ENCODE measurements around the gene BMPR1B. TPM values are rescaled to one million over a fixed set of nuclear protein-coding genes. Genes with fewer than 3 reads are reported as not detected.

BMPR1B gene
- polyA plus RNA-seq, 6 donors from 2014 or later: not detected

GRCh38 chr4:94741304-94741703, 16.5 kb upstream of the BMPR1B start:
- Mint-ChIP-seq H3K9me3 (peaks cover 0 to 4% (median 0%) of the 10 kb centered on the region in 7 donors), H3K27me3 (peaks cover 11 to 34% (median 12%) of the 10 kb centered on the region in 3 donors), H3K27ac (no peak overlapping the region), H3K36me3 (no peaks in the 10 kb centered on the region), H3K4me1 (no peaks in the 10 kb centered on the region), H3K4me3 (no peak overlapping the region)
- no peak for DNase-seq
- no peak for ATAC-seq (ENCODE audit: low read depth in 2 of 2)

DNA sequence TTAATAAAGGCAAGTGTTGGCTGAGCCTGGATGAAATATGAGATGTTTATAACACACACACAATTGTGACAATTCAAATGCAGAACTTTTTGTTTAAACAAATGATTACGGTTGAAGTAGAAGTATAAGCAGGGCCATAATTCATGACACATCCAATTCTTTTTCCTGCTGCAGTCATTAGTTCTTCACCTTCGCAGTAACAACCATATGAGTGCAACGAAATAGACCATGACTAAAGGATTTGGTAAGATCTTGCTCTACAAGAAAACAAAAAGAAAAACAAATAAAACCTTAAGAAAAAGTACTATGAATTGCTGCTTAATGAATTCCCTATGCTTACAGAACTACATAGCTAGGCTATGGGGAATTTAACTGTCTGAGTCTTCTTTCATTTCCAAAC, 13.9 kb upstream of the BMPR1B start:
- DNase-seq (no peak), ATAC-seq (ENCODE audit: low read depth in 2 of 2) (no peak)
- Mint-ChIP-seq H3K4me3 (no peak overlapping the region), H3K36me3 (no peaks in the 10 kb centered on the region), H3K27me3 (peaks cover 12 to 42% (median 15%) of the 10 kb centered on the region in 3 donors), H3K4me1 (no peaks in the 10 kb centered on the region), H3K9me3 (peaks cover 0 to 4% (median 0%) of the 10 kb centered on the region in 7 donors), H3K27ac (no peak overlapping the region)

- no peak for ATAC-seq (ENCODE audit: low read depth in 2 of 2)
- H3K27me3 Mint-ChIP-seq: peaks cover 12 to 42% (median 15%) of the 10 kb centered on the region in 3 donors
These were observed 12.9 kb upstream of the BMPR1B start for GRCh38 chr4:94744850-94745249.

GRCh38 chr4:94746746-94747145, 11.0 kb upstream of the BMPR1B start:
- Mint-ChIP-seq H3K27ac (no peak overlapping the region), H3K36me3 (no peaks in the 10 kb centered on the region), H3K4me3 (no peak overlapping the region), H3K27me3 (peaks cover 11 to 32% (median 15%) of the 10 kb centered on the region in 3 donors), H3K4me1 (no peaks in the 10 kb centered on the region), H3K9me3 (no peaks in the 10 kb centered on the region)
- DNase-seq (no peak), ATAC-seq (ENCODE audit: low read depth in 2 of 2) (no peak)

More at GRCh38 chr4:94744850-94745249, 12.9 kb upstream of the BMPR1B start:
- Mint-ChIP-seq H3K27ac (no peak overlapping the region), H3K4me3 (no peak overlapping the region), H3K4me1 (no peaks in the 10 kb centered on the region), H3K36me3 (no peaks in the 10 kb centered on the region), H3K9me3 (peaks cover 0 to 4% (median 0%) of the 10 kb centered on the region in 7 donors)
- DNase-seq: no peak

DNA sequence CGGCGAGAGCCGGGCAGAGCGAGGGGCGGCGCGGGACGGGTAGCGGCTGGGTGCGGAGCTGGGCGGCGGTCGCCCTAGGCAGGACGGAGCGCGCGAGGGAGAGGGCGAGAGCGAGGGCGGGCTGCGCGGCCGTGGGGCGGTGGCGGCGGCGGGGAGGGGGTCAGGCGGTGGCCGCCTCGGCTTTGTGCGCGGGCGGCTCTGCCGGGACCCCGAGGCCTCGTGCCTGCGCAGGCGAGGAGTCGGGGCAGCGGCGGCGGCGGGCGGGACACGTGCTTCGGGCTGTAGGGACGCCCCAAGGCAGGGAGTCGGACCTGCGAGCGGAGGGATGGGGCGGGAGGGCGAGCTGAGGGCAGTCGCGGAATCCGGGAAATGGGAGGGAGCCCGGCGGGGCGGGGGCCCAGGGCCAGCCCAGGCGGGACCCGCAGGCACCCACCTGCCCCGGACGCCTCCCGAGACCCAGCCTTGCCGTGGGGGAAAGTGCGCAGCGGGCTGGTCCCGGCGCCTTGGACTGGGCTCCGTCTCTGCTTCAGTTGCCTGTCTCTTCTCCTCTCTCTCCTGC, 465 bp downstream of the BMPR1B start:
- ATAC-seq (ENCODE audit: low read depth in 2 of 2) (no peak), DNase-seq (no peak)
- peak overlapping the region in 6 of 8 donors; percentile 53 to 89 (median 76) for H3K4me3 Mint-ChIP-seq
- H3K4me1 Mint-ChIP-seq: peaks cover 7 to 12% (median 9%) of the 10 kb centered on the region in 3 donors
- H3K27me3 Mint-ChIP-seq: peaks cover 67 to 83% (median 79%) of the 10 kb centered on the region in 3 donors
- H3K36me3 Mint-ChIP-seq: peaks cover 0 to 10% of the 10 kb centered on the region in 2 donors
- H3K9me3 Mint-ChIP-seq: peaks cover 0 to 3% (median 0%) of the 10 kb centered on the region in 7 donors
- H3K27ac Mint-ChIP-seq: peak overlapping the region in 1 of 6 donors; percentile 38

DNA sequence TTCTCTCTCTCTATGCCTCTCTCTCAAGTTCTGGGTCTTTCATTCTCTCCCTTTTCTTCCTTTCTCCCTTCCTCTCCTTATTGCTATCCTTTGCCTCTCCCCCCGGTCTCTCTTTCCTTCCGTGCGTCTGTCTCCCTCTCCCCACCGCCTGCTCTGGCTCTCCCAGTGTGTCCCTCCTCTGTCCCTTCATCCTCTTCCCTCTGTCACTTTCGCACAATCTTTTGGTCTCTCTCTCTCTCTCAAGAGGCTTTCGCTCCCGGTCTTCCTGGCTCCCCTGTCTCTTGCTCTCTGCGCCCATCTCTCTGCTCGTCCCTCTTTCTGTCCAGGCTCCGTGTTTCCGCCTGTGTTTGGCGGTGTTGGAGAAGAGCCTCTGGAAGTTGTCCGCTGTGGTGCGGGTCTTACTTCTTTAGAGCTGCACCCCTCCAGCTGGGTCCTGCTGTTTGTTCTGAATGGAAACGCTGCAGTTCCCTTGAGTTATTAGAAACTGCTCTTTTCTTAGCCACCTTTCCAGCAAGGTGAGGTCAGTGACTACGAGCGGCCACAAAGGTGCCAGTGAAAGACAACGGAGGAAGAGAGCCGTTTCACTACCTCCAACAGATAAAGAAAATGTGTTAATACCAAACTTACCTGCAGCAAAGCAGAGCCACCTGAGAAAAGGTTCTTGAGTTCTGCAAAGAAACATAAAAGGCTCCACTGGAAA, 1.1 kb downstream of the BMPR1B start:
- H3K4me3 Mint-ChIP-seq: peak overlapping the region in 6 of 8 donors; percentile 53 to 89 (median 76)
- ATAC-seq (ENCODE audit: low read depth in 2 of 2): no peak
- H3K27ac Mint-ChIP-seq: peak overlapping the region in 2 of 6 donors; percentile 38 to 67
- H3K36me3 Mint-ChIP-seq: peaks cover 0 to 10% of the 10 kb centered on the region in 2 donors
- peaks cover 0 to 3% (median 0%) of the 10 kb centered on the region in 7 donors for H3K9me3 Mint-ChIP-seq
- DNase-seq: no peak
- peaks cover 7 to 12% (median 9%) of the 10 kb centered on the region in 3 donors for H3K4me1 Mint-ChIP-seq
- peaks cover 66 to 81% (median 74%) of the 10 kb centered on the region in 3 donors for H3K27me3 Mint-ChIP-seq

DNA sequence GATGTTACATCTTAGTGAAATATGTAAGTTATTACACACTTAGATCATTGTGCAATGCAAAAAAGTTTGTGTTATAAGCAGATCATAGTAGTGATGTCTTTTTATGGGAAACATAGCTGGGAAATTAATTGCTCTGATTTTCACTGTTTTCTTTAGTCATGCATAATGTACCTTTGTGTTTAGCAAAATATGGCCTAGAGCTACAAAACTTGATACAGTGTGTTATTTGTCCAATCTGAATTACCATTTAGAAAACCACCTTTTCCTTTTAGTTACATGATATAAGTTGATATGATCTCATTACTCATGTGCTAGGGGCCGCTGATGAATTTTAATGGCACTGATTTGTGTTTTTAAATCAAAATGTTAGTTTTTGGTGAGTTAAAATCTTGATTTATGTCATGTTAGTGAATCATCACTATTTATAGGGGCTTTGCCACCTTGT, 2.0 kb downstream of the BMPR1B start:
- Mint-ChIP-seq H3K27ac (peak overlapping the region in 1 of 6 donors; percentile 9), H3K36me3 (peaks cover 0 to 10% of the 10 kb centered on the region in 2 donors), H3K4me3 (peak overlapping the region in 2 of 8 donors; percentile 2 to 83), H3K27me3 (peaks cover 57 to 81% (median 75%) of the 10 kb centered on the region in 3 donors), H3K4me1 (peaks cover 7 to 12% (median 9%) of the 10 kb centered on the region in 3 donors), H3K9me3 (peaks cover 0 to 3% (median 0%) of the 10 kb centered on the region in 7 donors)
- DNase-seq (no peak), ATAC-seq (ENCODE audit: low read depth in 2 of 2) (no peak)

DNA sequence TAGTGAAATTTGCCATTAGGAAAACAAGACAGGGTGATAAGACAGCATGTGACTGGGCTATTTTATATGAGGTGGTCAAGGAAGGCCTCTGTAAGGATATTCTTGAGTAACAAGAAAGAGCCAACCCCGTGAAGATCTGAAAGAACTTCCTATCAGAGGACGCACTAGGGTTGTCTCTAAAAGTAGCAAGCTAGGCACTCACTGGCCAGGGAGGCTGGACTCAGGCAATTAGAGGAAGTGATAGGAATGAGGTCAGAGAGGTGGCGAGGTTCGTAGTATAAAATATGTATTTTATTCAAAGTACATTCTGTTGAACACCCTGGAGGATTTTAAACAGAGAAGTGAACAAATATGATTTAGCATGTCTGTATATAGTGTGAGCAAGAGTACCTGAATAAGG, 4.6 kb downstream of the BMPR1B start:
- Mint-ChIP-seq H3K27ac (peak overlapping the region in 1 of 6 donors; percentile 7), H3K27me3 (peaks cover 38 to 60% (median 53%) of the 10 kb centered on the region in 3 donors), H3K4me1 (peaks cover 7 to 9% (median 9%) of the 10 kb centered on the region in 3 donors), H3K36me3 (peaks cover 0 to 10% of the 10 kb centered on the region in 2 donors), H3K9me3 (peaks cover 0 to 3% (median 0%) of the 10 kb centered on the region in 7 donors), H3K4me3 (peak overlapping the region in 1 of 8 donors; percentile 37)
- ATAC-seq (ENCODE audit: low read depth in 2 of 2) (no peak), DNase-seq (no peak)

DNA sequence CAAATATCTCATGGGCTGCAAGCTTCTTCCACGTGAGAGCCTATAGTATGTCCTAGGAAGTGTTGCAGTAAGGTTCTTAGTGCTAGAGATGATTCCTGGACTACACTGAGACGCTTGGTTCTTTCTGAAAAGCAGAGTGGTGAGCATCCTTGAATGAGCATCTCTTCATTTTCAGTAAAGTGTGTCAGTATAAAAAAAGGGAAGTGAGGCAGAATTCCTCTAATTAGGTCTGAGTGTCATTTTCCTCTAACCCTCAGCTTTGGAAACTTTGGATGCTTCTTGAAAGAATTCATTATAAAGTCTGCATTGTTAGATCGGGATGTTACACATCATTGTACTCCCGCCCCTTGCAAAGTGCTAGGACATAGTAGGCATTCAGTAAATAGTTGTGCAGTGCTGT, 5.2 kb downstream of the BMPR1B start:
- Mint-ChIP-seq H3K36me3 (peaks cover 0 to 10% of the 10 kb centered on the region in 2 donors), H3K4me3 (no peak overlapping the region), H3K27me3 (peaks cover 37 to 56% (median 50%) of the 10 kb centered on the region in 3 donors), H3K9me3 (peaks cover 0 to 3% (median 0%) of the 10 kb centered on the region in 7 donors), H3K27ac (no peak overlapping the region), H3K4me1 (peaks cover 7 to 9% (median 8%) of the 10 kb centered on the region in 3 donors)
- no peak for ATAC-seq (ENCODE audit: low read depth in 2 of 2)
- DNase-seq: no peak

DNA sequence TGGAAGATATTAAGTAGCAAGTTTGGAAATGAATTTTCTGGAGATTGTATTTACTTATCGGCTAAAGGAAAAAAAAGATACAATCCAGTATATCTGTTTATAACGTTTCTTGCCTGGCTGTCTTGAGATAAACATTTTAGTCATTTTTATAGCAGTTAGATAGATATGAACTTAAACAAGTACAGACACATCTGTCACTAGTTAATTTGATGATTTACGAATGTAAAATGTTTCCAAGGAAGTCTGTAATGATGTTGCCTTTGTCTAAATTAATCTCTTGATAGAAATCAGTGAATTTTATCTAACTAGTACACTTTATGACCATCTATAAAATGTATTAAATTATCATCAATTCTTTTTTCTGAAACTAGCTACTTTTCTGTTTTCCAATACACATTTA, 5.7 kb downstream of the BMPR1B start:
- H3K4me3 Mint-ChIP-seq: no peak overlapping the region
- H3K27ac Mint-ChIP-seq: no peak overlapping the region
- peaks cover 5 to 8% (median 7%) of the 10 kb centered on the region in 3 donors for H3K4me1 Mint-ChIP-seq
- ATAC-seq (ENCODE audit: low read depth in 2 of 2): no peak
- DNase-seq: no peak
- peaks cover 35 to 52% (median 47%) of the 10 kb centered on the region in 3 donors for H3K27me3 Mint-ChIP-seq
- peaks cover 0 to 7% of the 10 kb centered on the region in 2 donors for H3K36me3 Mint-ChIP-seq
- peaks cover 0 to 3% (median 0%) of the 10 kb centered on the region in 7 donors for H3K9me3 Mint-ChIP-seq

DNA sequence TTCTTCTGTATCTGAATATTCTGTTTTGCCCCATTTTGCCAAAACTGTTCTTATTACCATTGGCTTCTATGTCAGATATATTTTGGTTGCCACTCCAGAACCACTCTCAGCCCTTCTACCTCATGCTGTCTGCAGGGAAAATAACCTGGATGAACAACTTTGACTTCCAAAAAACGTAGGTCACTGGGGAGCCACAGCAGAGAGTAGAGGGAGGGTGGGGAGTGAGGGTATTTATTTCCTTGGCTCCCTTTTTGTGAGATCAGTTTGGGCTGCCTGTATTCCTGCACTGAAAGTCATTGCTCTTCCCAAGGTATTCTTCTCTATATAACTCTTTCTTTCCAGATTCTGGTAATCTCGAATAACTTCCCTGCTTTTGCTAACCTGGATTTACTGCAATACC, 6.3 kb downstream of the BMPR1B start:
- Mint-ChIP-seq H3K27me3 (peaks cover 29 to 47% (median 41%) of the 10 kb centered on the region in 3 donors), H3K36me3 (peaks cover 0 to 1% of the 10 kb centered on the region in 2 donors), H3K4me3 (no peak overlapping the region), H3K9me3 (no peaks in the 10 kb centered on the region), H3K27ac (no peak overlapping the region), H3K4me1 (peaks cover 0 to 2% (median under 1%) of the 10 kb centered on the region in 3 donors)
- ATAC-seq (ENCODE audit: low read depth in 2 of 2): no peak
- DNase-seq: no peak

- ATAC-seq (ENCODE audit: low read depth in 2 of 2): no peak
- Mint-ChIP-seq H3K4me1 (no peaks in the 10 kb centered on the region), H3K36me3 (no peaks in the 10 kb centered on the region), H3K4me3 (no peak overlapping the region), H3K27ac (no peak overlapping the region), H3K27me3 (peaks cover 20 to 50% (median 42%) of the 10 kb centered on the region in 3 donors), H3K9me3 (no peaks in the 10 kb centered on the region)
- no peak for DNase-seq
These were observed 7.4 kb downstream of the BMPR1B start for GRCh38 chr4:94765174-94765573.

- no peak overlapping the region for H3K4me3 Mint-ChIP-seq
- H3K27me3 Mint-ChIP-seq: peaks cover 17 to 47% (median 39%) of the 10 kb centered on the region in 3 donors
- DNase-seq (no peak), ATAC-seq (ENCODE audit: low read depth in 2 of 2) (no peak)
- H3K4me1 Mint-ChIP-seq: no peaks in the 10 kb centered on the region
- no peaks in the 10 kb centered on the region for H3K9me3 Mint-ChIP-seq
- H3K27ac Mint-ChIP-seq: no peak overlapping the region
- H3K36me3 Mint-ChIP-seq: no peaks in the 10 kb centered on the region
These were observed 7.9 kb downstream of the BMPR1B start for GRCh38 chr4:94765648-94766047.

Measured in naive B cell (primary cell).